ENCODE results near the gene SNX18.

SNX18 gene

GRCh38 chr5:54581831-54582548, 64.4 kb downstream of the SNX18 start:
- DNase-seq, result no peak

- DNase-seq, result no peak
Measured at GRCh38 chr5:54586336-54586735, 68.8 kb downstream of the SNX18 start.

- DNase-seq, result no peak
Measured at GRCh38 chr5:54589786-54590185, 72.2 kb downstream of the SNX18 start.

- DNase-seq, result no peak
Measured at GRCh38 chr5:54590824-54591223, 73.3 kb downstream of the SNX18 start.

GRCh38 chr5:54593779-54594178, 76.2 kb downstream of the SNX18 start:
- no peak for DNase-seq

- no peak for DNase-seq
Measured at GRCh38 chr5:54594181-54594580, 76.6 kb downstream of the SNX18 start.

GRCh38 chr5:54595721-54596120, 78.2 kb downstream of the SNX18 start:
- no peak for DNase-seq
